K562 treated with DMSO at 1 percent for 24 hours (cell line): ENCODE results near the gene CYP51A1. TPM values are rescaled to one million over a fixed set of nuclear protein-coding genes. Genes with fewer than 3 reads are reported as not detected.

Experiments used
- total RNA-seq: library from RNA; unstranded; fragments of 300-600 nt; gene quantifications from 2 replicates; pipeline ENCODE4 v1.2.3, GENCODE V29; 2022; ENCODE audit warnings: low read depth; ENCODE audit not compliant: insufficient read depth

CYP51A1 gene
- 26.5 and 35.9 TPM in 2 replicates for total RNA-seq

GRCh38 chr7:92134271-92135051 is at the start of gene CYP51A1:
Gene CYP51A1, minus strand, starts transcription at chr7:92134477. Its CDS starts 113 bp downstream, at chr7:92134364.

DNA sequence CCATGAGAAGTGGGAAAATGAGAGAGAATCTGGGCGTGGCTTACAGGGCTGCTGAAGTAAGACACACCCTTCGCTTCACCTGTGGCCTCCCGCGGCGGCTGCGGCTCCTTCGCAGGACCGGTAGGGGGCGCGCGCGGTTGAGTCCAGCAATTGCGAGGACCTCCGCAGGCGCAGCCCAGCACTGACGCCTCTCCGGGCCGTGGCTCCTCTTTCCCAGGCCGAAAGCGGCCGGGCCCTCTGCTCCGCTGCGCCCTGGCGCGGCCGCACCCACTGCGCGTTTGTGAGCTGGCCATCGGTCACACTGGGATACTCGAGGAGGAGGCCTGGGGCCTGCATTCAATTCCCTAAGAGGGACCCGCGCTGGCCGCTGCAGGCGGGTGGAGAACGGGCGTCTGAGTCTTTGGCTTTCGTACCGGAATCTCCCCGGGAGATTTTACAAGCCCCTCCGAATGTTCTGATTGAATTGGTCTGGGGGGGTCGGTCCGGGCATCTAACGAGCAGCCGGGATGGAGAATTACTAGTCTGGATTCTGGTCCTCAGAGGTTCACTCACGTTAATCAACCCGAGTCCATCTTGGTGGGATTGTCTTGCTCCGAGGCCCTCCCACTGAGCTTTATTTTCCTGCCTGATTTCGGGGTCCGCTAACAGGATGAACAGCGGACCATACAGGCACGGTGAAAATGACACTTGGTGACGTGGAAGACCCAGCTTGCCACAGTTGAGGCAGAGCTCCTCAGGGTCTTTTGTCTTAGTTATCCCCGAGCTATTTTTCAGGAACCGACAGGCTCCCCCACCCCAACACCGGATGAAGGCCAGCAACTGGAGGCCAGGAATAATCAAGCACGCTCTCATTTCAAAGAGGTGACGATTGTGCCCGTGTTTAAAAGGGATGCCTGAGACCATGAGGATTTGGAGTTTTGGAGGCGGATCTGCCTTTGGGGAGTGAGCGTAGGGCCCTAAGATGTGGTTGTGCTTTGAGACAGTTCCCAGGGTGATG is 44.9 kb upstream of the CYP51A1 start, which contains the start of gene LRRD1:
Gene LRRD1, minus strand, starts transcription at position 215 of the 997 bp plus-strand sequence. CDS start 13,940 bp downstream, outside the sequence.

Other genes starting within 250 kb of the CYP51A1 start
- gene AKAP9, start 193.6 kb downstream of the CYP51A1 start, total RNA-seq: 19.2 and 20.9 TPM in 2 replicates
- gene LRRD1, start 44.7 kb upstream of the CYP51A1 start, total RNA-seq: not detected in 2 replicates
- 16.5 and 24.1 TPM in 2 replicates for gene KRIT1, start 111.4 kb upstream of the CYP51A1 start, total RNA-seq
- 9.5 and 13.2 TPM in 2 replicates for gene ANKIB1, start 111.5 kb upstream of the CYP51A1 start, total RNA-seq